GM12874 (cell line): ENCODE results near the gene TPGS1.

Experiments
- TF ChIP-seq, protein P1 (sequence below): IDR thresholded peaks from 2 replicates; pipeline ENCODE4 v1.5.1; 2011; ENCODE audit warnings: low read depth, mild to moderate bottlenecking, control low read depth, low read length, moderate library complexity; ENCODE audit not compliant: insufficient read depth

Gene TPGS1

GRCh38 chr19:501646-502045 lies 5.7 kb upstream of the TPGS1 start:
- TF ChIP-seq, protein P1, sequence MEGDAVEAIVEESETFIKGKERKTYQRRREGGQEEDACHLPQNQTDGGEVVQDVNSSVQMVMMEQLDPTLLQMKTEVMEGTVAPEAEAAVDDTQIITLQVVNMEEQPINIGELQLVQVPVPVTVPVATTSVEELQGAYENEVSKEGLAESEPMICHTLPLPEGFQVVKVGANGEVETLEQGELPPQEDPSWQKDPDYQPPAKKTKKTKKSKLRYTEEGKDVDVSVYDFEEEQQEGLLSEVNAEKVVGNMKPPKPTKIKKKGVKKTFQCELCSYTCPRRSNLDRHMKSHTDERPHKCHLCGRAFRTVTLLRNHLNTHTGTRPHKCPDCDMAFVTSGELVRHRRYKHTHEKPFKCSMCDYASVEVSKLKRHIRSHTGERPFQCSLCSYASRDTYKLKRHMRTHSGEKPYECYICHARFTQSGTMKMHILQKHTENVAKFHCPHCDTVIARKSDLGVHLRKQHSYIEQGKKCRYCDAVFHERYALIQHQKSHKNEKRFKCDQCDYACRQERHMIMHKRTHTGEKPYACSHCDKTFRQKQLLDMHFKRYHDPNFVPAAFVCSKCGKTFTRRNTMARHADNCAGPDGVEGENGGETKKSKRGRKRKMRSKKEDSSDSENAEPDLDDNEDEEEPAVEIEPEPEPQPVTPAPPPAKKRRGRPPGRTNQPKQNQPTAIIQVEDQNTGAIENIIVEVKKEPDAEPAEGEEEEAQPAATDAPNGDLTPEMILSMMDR, result no peak

- TF ChIP-seq, protein P1, result no peak
These were observed 2.7 kb upstream of the TPGS1 start for GRCh38 chr19:504616-505015.

- TF ChIP-seq, protein P1, result peak; percentile 99
These were observed 652 bp upstream of the TPGS1 start for GRCh38 chr19:506404-507285.

- TF ChIP-seq, protein P1, result no peak
These were observed 1.2 kb downstream of the TPGS1 start for GRCh38 chr19:508204-509150.

DNA sequence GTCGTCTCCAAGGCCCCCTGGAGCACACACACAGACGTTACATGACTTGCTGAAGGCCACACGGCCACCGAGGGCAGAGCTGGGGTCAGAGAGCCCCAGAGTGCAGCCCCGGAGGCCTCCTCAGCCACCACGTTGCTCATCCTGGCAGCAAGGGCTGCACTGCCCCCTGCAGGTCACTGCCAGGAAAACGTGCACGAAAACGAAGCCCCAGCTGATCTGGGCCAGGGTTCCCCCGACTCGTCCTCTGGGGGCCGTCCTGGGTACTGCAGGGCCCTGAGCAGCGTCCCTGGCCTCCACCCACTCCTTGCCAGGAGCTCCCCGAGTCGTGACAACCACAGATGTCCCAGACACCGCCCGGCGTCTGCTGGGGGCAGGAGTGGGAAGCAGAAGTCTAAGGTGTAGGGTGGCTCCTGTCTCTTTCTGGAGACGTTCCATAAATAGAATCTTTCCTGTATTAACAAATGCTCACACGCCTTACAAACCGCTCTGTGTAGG lies 3.4 kb downstream of the TPGS1 start:
- TF ChIP-seq, protein P1, result peak; percentile 99

GRCh38 chr19:511101-511851 lies 4.0 kb downstream of the TPGS1 start:
- TF ChIP-seq, protein P1, result no peak
